Left hindlimb (tissue), 1 donor: ENCODE data around the gene MYO18A.

Source experiments
- DNase-seq: peaks from one replicate; pipeline ENCODE4 v3.0.0-alpha.2; 2018

Gene MYO18A

DNA sequence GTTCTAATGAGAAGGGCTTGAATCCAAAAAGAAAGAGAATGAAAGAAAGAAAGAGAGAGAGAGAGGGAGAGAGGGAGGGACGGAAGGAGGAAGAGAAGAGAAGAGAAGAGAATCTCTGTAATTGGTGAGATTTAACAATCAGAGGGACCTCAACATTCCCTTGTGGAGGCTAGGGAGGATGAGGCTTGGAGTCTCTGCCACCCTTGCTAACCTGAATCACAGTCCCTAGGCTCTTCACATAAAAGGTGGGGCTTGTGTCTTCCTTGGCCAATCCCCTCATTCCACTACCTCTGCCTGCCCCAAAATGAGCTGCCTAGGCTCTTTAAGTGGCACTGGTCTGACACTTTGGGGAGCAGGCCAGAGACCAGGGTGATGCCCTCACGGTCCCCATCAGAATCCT lies 107.2 kb downstream of the MYO18A start:
- no peak for DNase-seq

DNA sequence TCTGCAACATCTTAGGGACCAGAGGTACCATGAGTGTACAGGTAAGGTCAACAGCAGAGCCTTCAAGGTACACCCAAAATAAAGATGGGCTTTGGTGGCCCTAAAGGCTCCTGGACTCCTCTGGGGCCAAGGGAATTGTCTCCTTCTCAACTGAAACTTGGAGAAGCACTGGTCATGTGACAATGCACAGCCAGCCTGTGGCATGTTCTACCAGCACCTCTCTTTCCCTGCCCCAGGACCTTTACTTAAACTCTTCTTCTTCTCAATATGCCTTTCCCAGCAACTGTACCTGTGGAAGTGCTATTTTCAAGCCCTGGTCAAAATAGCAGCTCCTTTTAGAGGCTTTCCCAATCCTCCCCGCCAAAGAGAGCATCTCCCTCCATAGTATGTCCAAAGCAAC lies 108.9 kb downstream of the MYO18A start:
- no peak for DNase-seq

DNA sequence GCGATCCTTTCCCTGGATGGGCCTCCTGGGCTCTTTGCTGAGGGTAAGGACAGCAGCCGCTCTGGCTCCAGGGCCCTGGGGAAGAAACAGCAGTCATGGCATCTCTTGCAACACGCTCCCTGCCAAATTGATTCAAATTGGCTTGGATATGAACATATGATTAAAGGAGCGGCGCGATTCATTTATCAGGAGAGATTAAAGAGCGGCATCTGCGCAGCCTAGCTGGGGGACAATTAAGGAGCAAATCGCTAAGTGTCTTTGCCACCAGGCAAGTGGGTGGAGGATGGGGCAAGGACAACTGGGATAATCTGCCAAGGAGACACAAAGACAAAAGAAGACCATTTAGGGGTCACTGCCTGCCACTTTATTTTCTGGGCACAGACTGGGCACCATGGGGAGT lies 109.4 kb downstream of the MYO18A start:
- DNase-seq, result no peak

DNA sequence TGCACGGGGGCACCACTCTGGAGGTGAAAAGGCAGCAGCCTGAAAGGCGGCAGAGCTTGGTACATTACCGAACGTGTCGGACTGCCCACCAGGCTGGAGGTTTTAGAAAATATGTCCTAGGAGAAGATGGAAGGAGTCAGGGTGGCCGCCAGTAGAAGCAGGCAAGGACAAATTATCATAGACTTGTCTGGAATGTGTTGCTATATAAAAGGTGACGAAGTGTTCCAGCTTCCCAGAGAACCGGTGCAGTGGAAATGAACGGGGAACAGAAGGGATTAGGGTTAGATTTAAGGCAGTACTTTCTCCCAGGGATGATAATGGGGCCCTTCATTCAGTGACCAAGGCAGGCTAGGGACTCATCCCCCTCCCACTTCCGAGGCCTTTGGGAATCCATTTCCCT lies 109.9 kb downstream of the MYO18A start:
- DNase-seq, result no peak

DNA sequence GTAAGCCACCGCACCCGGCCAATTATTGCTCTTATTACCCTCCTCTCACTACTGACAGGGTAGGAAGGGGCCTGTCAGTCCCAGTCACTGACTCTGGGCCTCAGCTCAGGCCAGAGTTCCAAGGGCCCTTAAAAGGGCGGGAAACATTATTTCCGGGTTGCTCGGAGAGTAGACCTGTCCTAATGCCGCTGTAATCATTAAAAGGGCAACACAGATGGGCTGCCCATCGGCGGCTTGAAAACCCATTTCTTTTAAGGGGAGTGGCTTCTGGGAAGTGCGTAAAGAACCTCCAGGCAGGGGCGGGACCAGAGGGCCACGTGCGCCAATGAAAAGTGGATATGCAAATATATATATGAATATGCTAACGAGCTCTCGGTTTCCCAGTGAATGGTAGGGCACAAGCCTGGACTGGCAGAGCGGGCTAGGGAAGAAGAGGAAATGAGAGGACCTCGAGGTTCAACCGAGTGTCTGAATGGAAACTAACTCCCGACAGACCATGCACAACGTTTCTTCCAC lies 110.6 kb downstream of the MYO18A start:
- DNase-seq, result no peak

DNA sequence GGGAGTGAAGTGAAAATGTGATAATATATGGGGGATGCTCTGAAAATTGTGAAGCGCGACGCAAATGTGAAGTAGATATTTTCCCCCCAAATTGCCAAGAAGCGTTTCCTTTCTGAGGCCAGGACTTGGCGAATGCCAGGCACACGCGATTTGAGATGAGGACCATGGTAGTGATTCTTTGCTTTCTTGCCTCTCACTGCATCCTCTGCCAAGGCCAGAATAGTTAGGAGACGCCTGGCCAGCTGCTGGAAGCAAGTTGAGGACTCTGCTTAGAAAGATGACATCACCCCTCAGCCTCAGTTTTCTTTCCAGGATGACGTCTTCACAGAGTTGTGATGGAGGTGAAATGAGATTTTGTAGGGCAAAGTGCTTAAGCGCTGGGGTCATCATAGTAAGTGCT lies 111.4 kb downstream of the MYO18A start:
- DNase-seq, result no peak

DNA sequence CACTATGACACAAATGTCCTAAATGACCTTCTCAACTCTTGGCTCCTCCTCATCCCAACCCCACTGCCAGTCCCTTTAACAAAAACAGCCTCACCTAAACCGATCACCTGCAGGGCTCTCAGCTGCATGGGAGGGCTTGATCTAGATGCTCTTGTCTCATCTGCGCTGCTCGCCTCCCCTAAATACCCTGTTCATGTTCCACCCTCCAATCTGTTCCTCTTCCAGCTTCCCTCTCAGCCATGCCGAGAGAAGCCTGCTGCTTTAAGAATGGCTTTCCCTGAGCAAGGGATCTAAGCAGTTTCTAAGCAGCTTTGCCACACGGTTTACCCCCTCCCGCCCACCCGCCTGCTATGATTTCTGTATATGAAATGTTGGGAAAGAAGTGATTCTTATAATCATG lies 113.6 kb downstream of the MYO18A start:
- DNase-seq, result no peak

DNA sequence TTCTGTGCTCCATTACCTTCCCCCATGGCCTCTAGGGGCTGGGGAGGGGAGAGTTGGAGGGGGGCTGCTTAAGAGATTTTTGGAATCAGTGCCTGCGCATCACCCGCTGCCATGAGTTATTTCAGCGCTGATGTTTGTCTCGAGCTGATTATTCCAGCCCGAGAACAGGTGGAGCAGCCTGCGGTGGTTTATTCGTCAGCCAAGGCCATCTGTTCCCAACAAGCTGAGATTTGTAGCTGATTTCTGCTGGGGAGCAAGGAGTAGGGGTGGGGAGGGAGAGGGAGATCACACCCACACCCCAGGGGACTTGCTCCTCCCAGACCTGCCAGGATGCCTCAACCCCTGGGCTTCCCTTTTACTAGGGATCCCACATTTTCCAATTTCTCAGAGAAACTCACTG lies 114.2 kb downstream of the MYO18A start:
- no peak for DNase-seq

DNA sequence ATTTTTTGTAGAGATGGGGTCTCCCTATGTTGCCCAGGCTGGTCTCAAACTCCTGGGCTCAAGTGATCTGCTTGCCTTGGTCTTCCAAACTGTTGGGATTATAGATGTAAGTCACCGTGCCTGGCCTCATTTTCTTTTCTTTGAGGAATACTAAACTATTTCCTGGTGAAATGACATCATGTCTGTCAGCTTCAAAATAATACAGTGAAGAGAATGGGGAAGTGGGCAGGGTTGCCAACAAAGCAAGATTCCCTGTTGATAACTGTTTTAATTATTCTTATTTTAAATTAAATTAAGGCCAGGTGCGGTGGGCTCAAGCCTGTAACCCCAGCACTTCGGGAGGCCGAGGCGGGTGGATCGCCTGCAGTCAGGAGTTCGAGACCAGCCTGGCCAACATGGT lies 116.2 kb downstream of the MYO18A start:
- DNase-seq, result no peak

DNA sequence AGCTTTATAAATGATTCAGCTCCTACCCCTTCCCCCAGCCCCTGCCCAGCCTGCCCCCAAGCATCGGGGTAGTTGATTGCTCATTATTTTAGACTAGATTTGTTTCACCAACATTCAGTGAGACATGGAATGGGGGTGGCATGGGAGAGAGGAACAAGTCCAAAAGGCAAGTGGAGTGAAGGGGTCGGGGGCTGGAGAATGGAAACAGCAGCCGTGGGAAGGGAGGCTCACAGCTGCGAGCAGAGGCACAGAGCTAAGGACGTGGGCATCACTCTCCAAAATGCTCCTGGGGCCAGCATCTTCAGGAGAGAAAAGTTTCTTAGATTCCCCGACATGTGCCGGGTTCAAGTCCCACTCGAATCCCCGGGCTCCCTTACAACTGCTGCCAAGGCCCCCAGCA lies 118.0 kb downstream of the MYO18A start:
- no peak for DNase-seq

DNA sequence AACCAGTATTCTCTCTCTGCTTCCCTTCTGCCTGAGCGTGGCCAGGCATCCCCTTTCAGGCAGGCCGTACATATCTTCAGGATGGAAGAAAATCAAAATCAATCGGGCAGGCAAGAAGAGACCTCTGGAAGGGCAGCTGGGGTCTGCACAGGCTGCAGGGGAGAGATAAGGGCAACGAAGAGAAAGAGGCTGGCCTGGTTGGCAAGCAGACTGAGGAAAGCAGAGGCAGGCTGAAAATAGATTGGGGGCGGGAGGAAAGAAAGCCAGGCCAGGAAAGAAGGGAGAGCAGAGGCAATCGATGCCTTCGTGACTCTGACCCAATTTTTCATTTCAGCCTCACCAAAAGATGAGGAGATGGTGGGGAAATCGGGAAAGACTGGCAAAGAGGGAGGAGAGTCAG lies 119.2 kb downstream of the MYO18A start:
- no peak for DNase-seq

DNA sequence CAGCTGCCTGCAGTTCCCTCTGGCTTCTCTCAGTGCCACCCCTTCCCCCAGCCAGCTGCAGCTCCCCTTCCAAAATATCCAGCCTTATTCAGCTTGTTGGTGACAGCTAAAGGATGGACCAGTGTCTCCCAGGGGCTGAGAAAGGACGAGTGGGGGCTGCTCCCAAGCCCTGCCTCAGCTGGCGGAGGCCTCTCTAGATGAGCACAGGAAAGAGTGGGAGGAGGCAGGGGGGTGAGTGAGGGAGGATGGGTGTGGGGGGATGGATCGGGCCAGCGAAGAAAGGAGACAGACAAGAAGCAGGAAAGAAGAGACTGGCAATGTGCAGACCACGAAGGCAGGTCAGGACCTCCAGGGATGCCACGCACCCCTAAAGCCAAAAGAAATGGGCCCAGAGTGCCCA lies 119.7 kb downstream of the MYO18A start:
- DNase-seq, result no peak

DNA sequence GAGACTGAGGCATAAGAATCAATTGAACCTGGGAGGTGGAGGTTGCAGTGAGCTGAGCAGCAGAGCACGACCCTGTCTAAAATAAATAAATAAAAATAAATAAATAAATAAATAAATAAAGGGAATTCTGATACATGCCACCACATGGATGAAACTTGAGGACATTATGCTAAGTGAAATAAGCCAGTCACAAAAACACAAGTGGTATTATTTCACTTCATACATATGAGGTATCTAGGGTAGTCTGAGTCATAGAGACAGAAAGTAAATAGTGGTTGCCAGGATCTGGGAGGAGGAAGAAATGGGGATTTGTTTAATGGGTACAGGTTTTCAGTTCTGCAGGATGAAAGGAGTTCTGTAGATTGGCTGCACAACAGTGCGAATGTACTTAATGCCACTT lies 120.9 kb downstream of the MYO18A start:
- no peak for DNase-seq

DNA sequence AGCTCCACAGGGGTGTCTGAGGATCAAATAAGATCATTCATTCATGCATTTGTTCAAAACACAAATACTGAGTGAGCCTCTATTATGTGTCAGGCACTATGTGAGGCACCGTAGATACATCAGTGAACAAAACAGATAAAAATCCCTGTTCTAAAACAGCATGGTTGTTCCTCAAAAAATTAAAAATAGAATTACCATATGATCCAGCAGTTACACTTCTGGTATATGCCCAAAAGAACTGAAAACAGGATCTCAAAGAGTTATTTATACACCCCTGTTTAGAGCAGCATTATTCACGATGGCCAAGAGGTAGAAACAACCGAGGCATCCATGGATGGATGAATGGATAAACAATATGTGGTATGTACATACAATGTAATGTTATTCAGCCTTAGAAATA lies 121.8 kb downstream of the MYO18A start:
- DNase-seq, result no peak

DNA sequence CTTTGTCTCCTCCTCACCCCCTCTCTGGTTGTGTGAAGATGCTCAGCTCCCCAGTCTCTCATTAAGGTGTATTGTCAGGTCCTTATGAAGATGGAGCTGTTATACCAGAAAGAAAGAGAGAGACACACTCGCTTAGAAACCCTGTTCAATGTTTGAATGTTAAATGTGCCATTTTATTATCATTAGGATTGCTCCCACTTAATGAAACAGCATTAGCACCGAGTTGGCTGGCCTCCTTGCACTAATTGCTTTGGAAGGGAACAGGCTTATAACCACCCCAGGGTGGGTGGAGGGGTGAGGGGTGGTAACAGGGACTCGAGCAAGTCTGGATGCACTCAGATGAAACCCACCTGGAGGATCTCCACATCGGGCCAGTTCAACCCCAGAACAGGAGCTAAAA lies 122.8 kb downstream of the MYO18A start:
- no peak for DNase-seq

DNA sequence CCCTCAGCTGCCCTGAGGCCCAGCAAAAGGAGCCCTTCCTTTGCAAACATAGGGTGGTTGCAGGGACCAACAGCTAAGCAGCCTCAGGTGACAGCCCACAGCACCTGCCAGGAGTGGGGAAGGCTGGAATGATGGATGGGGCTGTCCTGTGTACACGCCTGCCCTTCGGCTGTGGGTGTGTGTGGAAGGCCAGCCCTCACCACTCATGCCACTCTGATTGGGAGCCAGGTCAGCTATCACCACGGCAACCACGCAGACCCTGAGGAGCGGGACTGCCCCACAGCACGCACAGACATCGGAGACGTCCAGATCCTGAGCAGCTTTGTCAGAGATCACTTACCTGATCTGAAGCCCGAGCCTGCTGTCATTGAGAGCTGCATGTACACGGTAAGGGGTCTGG lies 125.4 kb downstream of the MYO18A start:
- no peak for DNase-seq

DNA sequence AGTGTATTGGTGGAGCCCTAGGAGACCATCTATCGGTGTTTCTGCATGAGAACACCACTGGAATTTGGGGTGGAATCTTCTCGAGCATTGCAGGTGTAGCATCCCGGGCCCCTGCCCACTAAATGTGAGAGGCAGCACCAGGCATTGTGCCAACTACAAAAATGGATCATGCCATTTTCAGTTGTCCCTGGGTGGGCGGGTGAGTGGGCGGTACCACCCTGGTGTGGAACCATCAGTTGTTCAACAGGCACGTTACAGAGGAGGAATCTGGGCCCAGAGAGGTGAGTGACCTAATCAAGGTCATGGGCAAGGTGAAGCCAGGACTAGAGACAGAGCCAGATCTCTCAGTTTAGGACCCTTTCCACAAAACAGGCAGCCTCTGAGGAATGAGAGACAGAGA lies 128.5 kb downstream of the MYO18A start:
- DNase-seq, result no peak

DNA sequence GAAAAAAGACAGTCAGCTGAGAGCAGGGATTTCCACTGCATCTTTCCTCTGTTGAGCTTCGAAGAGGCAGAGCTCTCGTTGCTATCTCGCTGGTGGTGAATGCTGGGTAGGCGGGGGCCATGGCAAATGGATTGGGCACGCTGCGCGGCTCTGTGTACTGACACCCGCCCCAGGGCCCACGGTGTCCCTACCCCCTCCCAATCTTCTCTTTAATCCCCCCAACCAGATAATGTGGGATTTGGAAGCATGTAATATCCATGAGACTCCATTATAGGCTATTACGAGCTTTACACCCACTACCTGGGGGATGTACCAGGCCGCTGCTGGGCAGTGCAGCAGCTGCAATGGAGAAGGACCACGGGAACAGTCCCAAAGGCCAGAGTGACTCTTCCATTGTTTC lies 129.0 kb downstream of the MYO18A start:
- no peak for DNase-seq

DNA sequence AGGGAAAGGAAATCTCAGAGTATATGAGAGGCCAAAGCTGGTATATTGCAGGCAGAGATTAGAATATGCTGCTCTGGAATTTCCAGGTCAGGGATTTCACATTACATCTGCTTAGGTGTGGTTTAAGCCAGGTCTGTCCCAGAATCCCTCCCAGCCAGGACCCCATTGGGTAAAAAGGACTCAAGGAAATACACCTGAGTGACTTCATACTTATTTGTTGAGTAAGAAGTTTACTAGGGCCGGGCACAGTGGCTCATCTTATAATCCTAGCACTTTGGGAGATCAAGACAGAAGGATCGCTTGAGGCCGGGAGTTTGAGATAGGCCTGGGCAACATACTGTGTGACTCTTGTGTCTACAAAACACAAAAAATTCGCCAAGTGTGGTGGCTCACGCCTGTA lies 130.0 kb downstream of the MYO18A start:
- DNase-seq, result no peak

DNA sequence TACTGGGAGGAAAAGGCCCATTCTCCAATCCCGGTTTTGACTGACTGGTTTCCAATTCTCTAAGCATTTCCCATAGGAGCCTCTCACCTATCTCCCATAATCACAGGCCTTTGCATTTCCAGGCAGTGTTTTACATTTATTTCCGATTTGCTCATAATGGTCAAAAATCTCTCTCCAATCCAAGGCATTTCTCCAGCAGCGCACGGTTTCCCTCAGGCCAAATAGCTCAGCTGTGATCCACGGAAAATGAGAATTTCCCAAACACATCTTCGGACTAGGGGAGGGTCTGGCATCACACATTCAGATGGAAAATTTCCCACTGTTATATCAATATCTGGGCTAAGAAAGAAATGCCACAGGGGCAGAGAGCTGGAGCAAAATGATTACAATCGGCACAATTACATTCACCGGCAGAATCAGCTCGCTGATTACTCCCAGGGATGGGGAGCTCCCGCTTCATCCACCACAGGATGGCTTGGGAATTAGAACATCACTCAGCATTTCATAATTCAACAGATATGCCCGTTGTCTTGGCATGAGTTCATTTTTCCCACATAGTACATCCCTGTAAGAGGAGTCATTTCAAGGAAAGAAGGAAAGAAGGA lies 130.6 kb downstream of the MYO18A start:
- no peak for DNase-seq

DNA sequence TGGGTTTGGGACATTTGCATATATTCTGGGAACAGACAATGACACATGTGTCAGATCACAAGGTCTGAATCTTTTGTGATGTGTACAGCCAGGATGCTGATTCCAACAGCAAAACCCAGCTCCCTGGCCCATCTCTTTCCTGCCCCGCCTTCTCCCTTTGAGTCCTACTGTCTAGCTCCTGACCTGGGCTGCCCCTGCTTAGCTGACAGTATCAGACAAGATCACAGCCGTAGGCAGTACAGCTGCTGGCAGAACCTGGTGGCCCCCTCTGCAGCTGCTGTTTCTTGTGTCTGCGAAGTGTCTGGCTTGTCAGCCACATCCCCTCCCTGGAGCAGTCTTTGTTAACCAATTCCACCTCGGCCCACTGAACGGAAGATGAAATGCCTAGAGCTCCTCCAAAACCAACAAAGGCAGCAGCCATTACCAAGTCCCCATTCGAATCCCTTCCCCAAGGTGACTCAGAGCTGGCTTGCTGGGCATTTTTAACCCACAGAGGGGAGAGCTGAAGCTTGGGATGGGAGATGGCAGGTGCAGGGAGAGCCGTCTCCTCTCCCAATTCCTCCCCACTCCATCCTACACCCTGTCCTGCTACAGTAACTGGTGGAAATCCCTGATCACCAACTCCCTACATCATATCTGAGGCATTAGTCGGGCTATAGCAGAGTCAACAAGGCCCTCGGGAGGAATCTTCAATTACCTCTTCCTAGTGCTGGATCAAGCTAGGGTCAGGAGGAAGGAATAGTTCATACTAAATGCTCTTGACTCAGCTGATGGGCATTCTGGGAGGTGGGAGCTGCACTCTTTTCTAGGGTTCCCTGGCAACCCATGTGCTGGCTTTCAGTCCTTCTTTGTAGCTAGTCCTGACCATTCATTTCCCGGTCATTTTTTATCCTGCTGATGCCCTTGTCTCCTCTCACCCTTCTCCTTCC lies 131.5 kb downstream of the MYO18A start:
- no peak for DNase-seq

DNA sequence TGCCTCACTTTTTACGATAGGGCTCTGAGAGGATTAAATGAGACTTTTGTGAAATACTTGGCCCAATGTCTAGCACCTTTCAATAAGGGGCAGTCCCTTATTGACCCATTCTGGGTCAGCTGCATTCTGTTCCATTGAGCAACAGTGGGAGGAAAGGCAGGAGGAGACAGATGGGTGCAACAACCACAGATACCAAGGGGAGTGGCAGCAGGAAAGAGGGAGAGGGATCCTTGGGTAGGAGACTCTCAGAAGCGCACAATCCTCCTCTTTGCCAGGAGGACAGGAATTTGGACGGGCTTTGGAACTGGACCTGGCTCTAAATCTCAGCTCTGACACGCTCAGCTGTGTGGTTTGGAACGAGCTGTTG lies 133.7 kb downstream of the MYO18A start:
- no peak for DNase-seq

DNA sequence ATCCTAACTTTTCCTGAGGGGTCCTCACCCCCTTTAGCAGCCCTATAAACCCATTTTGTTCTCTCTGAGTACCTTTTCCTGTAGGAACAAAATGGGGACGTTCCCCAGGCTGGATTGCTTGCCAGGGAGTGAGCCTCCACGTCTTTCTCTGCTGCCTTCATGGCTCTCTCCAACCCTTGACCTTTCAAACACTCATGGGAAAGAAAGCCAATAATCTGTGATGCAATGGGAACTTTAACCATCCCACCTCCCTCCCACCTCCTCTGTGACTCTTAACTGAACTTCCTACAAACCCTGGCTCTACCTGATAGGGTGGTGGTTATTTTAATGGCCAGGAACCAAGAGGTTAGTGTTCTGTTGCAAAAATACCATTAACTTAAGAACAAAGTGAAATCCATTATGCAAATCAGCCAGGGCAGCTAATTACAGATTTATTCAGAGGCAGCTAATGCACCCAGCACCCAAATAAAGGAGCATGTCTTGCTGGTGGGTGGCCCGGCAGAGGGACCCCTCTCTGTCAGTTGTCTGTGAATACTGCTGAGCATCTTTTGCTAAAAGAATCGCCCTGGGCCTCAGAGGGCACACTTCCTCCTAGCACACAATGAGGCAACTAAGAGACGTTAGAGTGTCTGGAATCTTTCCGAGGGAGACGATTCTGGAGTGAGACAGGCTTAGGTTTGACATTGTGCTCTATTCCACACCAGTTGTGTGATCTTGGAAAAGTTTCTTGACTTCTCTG lies 134.3 kb downstream of the MYO18A start:
- DNase-seq, result no peak

DNA sequence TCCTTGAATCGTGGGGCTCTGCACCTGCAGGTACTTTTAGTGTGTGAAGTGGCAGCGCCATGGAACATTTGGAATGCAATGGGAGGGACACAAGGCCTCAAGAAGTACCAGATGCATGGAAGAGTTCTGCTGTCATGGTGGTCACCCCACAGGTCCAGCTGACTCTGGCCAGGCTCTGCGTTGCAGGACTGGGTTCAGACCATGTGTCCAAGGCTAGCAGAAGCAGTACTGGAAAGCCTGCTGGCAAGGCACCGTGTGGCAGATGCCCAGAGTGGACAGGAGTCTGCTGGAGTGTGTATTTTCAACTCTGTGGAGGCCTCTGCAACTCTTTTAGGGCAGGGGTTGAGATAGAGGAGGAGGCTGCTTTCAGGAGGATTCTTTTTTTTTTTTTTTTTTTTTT lies 135.2 kb downstream of the MYO18A start:
- DNase-seq, result no peak
